Measurements from ENCODE around the gene LRRC1.

Gene LRRC1

GRCh38 chr6:53924277-53924676 lies 129.5 kb downstream of the LRRC1 start:
- DNase-seq (ENCODE audit: low read depth, low spot score), result no peak

GRCh38 chr6:53924821-53925422 lies 130.1 kb downstream of the LRRC1 start:
- no peak for DNase-seq (ENCODE audit: low read depth, low spot score)

- DNase-seq (ENCODE audit: low read depth, low spot score), result no peak
Observed at GRCh38 chr6:53925891-53926290, 131.1 kb downstream of the LRRC1 start.

DNA sequence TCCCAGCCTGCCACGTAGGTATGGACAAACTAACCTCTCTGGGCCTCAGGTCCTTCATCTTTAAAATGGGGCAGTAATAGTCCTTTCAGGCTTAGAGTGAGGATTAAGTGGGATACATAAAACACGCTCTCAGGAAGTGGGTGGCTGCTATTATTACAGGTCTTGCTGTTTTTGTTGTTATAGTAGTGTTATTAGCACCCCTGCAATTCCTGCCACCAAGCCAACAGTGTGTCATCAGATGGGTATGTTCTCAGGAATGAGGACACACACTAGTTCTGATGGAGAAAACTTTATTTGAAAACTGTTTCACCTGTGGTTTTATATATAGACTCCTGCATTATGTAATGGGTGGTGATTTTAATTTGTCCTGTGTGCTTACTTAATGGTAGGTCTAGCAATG lies 131.7 kb downstream of the LRRC1 start:
- no peak for DNase-seq (ENCODE audit: low read depth, low spot score)

DNA sequence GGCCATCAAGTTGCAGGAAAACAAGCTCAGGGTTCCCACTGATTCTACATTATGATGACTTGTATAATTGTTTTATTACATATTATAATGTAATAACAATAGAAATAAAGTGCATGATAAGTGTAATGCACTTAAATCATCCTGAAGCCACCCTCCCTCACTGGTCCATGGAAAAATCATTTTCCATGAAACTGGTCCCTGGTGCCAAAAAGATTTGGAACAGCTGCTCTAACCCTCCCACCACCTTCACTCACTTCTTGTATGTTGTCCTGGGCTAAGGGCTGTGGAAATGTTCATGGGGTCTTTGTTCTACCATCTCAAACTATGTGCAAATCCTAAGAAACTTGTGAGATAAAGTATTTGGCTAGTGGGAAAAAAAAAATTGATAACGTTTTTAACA lies 133.8 kb downstream of the LRRC1 start:
- no peak for DNase-seq (ENCODE audit: low read depth, low spot score)

DNA sequence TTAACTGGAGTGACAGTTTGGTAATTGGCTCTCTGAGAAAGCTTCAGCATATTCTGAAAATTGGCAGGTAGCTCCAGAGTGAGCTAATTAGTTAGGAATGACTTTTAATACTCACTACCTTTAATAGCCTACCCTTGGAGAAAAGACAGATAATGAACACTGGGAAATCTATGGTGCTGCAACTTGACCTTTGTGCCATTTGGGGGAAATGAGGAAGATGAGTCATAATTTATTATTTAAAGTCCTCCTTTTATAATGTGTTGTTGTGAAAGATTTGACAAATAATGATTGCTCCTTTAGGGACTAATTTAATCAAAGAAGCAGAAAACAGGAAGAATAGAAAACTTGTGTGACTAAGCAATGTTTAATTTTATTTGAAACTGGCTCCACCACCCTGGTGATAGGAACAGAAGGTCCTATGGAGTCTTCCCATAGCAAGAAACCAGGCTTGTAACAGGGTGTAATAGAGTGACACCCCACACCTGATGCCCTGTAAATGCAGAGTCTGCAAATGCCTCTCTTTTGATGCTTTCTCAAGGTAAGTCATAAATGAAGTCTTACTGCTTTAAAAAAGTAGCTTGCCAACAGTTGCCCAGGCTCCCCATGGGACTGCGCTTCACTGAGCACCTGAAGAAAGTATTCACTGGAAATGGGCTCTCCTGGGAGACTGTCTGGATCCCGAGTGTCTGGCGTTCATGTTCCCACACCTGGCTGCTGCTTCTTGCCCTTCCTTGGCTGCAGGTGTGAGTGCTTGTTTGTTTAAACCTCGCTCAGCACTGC lies 134.4 kb downstream of the LRRC1 start:
- no peak for DNase-seq (ENCODE audit: low read depth, low spot score)

- no peak for DNase-seq (ENCODE audit: low read depth, low spot score)
Observed at GRCh38 chr6:53929821-53930120, 135.0 kb downstream of the LRRC1 start.

DNA sequence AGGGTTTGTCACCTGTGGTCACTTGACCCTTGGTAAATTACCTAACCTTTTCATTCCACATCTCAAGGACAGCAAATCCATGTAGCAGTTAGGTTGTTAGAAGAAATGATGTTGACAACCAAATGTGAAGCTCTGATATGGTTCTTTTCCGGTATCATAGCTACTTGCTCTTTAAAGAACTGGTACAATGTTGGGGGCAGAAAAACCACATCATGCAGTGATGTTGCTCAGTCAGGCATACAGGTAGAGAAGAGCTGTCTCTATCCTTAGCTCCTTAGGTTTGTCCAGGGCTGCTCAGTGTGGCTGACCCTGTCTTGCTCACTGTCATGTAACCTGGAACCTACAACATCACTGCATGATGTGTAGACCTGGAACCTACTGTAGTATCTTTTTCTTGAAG lies 135.5 kb downstream of the LRRC1 start:
- DNase-seq (ENCODE audit: low read depth, low spot score), result no peak

DNA sequence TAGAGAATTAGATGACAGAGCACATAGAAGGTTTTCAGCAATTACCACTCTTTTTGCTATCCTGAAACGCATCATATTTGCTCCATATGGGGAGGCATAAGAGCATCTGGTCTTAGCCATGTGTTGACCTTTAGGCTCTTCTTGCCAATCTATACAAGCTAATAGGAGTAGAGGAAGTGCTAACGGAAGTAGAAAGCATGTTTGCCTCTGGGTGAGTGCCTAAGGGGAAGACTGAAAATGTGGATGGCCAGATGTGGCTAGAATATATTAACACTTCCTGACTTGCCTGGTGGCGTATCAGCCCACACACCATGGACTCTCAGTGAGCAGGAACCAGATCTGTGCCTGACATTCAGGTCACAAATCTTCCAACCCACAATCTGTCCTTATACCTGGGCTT lies 136.3 kb downstream of the LRRC1 start:
- no peak for DNase-seq (ENCODE audit: low read depth, low spot score)

- DNase-seq (ENCODE audit: low read depth, low spot score), result no peak
Observed at GRCh38 chr6:53932516-53932915, 137.7 kb downstream of the LRRC1 start.

- no peak for DNase-seq (ENCODE audit: low read depth, low spot score)
Observed at GRCh38 chr6:53934023-53934422, 139.2 kb downstream of the LRRC1 start.

- DNase-seq (ENCODE audit: low read depth, low spot score), result no peak
Observed at GRCh38 chr6:53937461-53937860, 142.7 kb downstream of the LRRC1 start.

GRCh38 chr6:53938810-53939209 lies 144.0 kb downstream of the LRRC1 start:
- no peak for DNase-seq (ENCODE audit: low read depth, low spot score)

GRCh38 chr6:53939830-53940229 lies 145.0 kb downstream of the LRRC1 start:
- no peak for DNase-seq (ENCODE audit: low read depth, low spot score)

DNA sequence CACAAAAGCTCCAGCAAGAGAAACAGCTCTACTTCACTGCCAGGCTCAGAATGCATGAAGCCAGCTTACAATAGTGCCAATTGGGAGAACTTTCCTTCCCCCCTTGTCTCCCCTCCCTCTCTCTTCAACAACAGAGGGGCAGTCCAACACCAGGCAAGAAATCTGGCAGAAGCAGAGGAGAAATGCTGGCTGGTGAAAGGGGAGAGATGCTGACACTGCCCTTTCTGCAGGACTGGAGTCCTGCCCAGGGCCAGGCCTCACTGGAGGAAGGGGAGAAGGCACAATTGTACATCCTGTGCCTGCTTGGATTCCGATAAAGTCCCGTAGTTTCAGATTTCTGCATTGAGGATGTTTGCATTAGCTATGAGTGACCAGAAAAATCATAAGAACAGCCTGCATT lies 148.6 kb downstream of the LRRC1 start:
- no peak for DNase-seq (ENCODE audit: low read depth, low spot score)

DNA sequence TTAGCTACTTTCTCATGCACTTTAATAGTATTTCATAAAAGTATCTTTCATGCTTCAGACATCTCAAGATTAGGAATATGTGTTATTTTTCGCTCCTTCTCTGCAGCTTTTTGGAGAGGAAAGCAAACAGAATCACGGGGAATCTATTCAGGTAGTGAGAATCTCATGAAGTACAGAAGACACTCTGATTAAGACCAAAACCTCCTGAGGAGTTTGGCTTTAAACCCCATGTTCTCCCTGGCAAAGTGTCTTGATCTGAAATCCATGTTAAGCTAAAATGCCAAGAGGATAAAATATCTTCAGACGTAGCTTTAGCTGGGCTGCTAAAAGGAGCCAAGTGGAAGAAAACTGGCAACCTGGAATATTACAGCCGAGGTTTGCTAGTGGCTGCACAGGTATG lies 149.3 kb downstream of the LRRC1 start:
- no peak for DNase-seq (ENCODE audit: low read depth, low spot score)

GRCh38 chr6:53944543-53944942 lies 149.7 kb downstream of the LRRC1 start:
- no peak for DNase-seq (ENCODE audit: low read depth, low spot score)

DNA sequence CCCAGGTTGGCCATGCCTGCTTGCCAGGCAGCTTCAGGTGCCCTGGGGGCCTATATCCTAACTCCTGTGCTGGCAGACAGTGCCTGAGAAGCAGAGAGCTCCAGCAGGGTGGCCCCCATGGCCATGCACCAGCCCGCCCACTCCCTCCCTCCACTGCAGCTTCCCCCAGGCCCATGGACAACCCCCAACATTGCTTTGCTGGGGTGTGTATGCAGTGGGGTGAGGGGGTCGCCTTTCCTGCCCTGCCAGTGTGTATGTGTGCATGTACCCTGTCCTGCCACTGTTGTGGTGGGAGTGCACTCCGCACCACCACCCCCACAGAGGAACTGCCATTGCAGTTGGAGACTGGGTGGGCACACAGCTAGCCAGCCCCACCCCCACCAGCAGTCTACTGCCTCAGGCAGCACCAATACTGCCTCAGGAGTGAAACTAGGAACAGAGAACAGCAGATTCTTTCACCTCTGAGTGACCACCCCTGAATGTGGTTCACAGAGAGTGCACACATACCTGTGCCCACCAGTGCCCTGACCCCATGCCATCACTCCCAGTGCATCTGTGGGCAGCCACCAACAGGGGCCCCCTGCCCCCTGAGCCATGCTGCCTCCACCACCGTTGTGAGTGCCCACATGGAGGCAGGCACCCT lies 151.1 kb downstream of the LRRC1 start:
- DNase-seq (ENCODE audit: low read depth, low spot score), result no peak

GRCh38 chr6:53947780-53948179 lies 153.0 kb downstream of the LRRC1 start:
- DNase-seq (ENCODE audit: low read depth, low spot score), result no peak

DNA sequence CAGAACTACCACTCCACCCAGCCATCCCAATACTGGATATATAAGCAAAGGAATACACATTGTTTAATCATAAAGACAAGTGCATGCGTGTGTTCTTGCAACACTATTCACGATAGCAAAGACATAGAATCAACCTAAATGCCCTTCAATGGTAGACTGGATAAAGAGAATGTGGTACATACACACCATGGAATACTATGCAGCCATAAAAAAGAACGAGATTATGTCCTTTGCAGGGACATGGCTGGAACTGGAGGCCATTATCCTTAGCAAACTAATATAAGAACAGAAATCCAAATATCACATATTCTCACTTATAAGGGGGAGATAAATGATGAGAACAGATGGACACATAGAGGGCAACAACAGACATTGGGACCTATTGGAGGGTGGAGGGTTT lies 156.6 kb downstream of the LRRC1 start:
- DNase-seq (ENCODE audit: low read depth, low spot score), result no peak

DNA sequence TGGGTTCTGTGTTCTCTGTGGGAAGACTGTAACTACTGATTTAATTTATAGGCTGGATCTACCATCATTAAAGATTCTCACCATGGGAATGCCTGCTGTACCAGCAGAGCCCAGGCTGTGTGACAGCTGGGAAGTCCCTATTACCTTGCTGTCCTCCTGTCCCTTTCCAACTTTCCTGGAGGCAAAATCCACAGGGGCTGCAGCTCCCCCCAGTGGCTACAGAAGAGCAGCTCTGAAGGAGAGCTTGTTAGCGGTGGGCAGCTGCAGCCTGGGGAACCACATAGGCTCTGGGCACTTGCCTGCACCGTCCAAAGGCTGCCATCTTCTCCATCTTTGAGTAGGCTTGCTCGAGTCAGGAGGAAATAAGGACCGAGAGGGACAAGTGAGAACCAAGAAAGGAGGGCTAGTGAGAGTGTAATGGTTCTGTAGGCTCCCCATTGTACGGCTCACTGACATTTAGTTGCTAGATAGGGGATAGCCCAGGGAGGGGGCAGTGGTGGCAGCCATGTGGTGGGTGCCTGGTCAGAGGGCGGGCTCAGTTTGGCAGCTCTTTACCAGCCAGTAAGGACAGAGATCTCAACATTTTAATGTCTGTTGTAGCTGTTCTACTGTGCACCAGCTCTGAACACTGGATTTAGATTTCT lies 161.4 kb downstream of the LRRC1 start:
- DNase-seq (ENCODE audit: low read depth, low spot score), result no peak

DNA sequence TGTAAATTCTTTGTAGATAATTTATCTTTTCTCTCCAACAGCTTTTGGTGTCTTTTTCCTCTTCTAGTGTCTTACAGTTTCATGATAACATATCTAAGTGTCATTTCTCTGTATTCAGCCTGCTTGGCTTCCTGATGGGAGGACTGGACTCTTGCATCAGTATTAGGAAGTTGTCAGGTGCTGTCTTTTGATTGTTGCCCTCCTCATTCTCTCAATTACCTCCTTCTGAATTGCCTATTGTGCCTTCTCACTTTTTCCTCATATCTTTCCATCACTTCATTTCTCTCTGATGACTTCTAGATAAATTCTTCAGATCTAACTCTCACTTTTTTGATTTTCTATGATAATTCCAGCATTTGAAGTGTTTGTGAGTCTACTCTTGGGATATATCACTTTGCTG lies 162.0 kb downstream of the LRRC1 start:
- no peak for DNase-seq (ENCODE audit: low read depth, low spot score)

GRCh38 chr6:53959717-53960116 lies 164.9 kb downstream of the LRRC1 start:
- no peak for DNase-seq (ENCODE audit: low read depth, low spot score)
